HCT116 (cell line): ENCODE measurements around the gene CAMK1D. TPM values are rescaled to one million over a fixed set of nuclear protein-coding genes. Genes with fewer than 3 reads are reported as not detected.

Experiments
- ATAC-seq: fragments of 200-7000 bp; cut with Tn5 transposase; 2 replicates; pipeline ENCODE4 v1.9.1; 2020; ENCODE audit warnings: mild to moderate bottlenecking, moderate library complexity
- BruUV-seq: library from RNA; stranded (reverse); fragments of 400-500 nt; replicated peaks from 2 replicates; lab custom pipeline; 2021; lab: Mats Ljungman, UMichigan
- CTCF ChIA-PET: fragments of 300-600 bp; sonication (Branson Sonifier 250); formaldehyde crosslinking; loops from one replicate; lab custom pipeline; 2021; ENCODE audit warnings: antibody characterized with exemption; lab: Charles Lee
- POLR2A ChIA-PET: fragments of 300-600, 350-600 bp; sonication (Branson Sonifier 250); formaldehyde crosslinking; loops from one replicate; lab custom pipeline; 2021; ENCODE audit warnings: antibody characterized with exemption; lab: Charles Lee
- RAD21 ChIA-PET, 2 experiments: fragments of 300-600 bp; sonication (Branson Sonifier 250); formaldehyde crosslinking; loops; one replicate each; lab custom pipeline; 2023; ENCODE audit warnings: low total read pairs in 2 of 2; ENCODE audit not compliant: uncharacterized antibody in 2 of 2, unreplicated experiment in 2 of 2, low non-redundant PET in 1 of 2; lab: Charles Lee
- DNase-seq: peaks from one replicate; pipeline ENCODE4 v3.0.0-alpha.2; 2010; ENCODE audit warnings: low read depth, low spot score
- H2AFZ ChIP-seq: fragments of 200-600 bp; shearing (Covaris generic), sonication (generic); 2 replicates; pipeline ENCODE4 v1.6.1; 2017; ENCODE audit warnings: low read depth, mixed run types, mixed read lengths, antibody characterized with exemption, low read length; ENCODE audit not compliant: poor library complexity, severe bottlenecking
- H3K27ac ChIP-seq: 2 replicates; pipeline ENCODE4 v1.5.1; 2012; ENCODE audit warnings: low read depth, low read length
- H3K27me3 ChIP-seq: fragments of 200-600 bp; sonication (generic); 2 replicates; pipeline ENCODE4 v1.6.1; 2016; ENCODE audit warnings: mixed run types, low read length, mixed read lengths; ENCODE audit not compliant: insufficient read depth
- H3K36me3 ChIP-seq, 2 experiments: fragments of 200-500 bp in 1 of 2; fragments of 200-600 bp in 1 of 2; sonication (Bioruptor generic) in 1 of 2; sonication (generic) in 1 of 2; 2 replicates each; pipeline versions ENCODE4 v1.5.1 to v1.6.1; 2014 to 2016; ENCODE audit warnings: low read length in 2 of 2, inconsistent platforms in 1 of 2, mixed read lengths in 1 of 2, mixed run types in 1 of 2; ENCODE audit not compliant: insufficient read depth in 2 of 2, control insufficient read depth in 1 of 2
- H3K4me1 ChIP-seq, 2 experiments: fragments of 200-600 bp in 1 of 2; sonication (generic) in 1 of 2; 2 replicates each; pipeline versions ENCODE4 v1.5.1 to v1.6.1; 2012 to 2017; ENCODE audit warnings: low read length in 2 of 2, inconsistent platforms in 1 of 2, mild to moderate bottlenecking in 1 of 2, mixed read lengths in 1 of 2, mixed run types in 1 of 2, moderate library complexity in 1 of 2; ENCODE audit not compliant: insufficient read depth in 2 of 2, control insufficient read depth in 1 of 2
- H3K4me2 ChIP-seq: fragments of 200-600 bp; sonication (generic); 2 replicates; pipeline ENCODE4 v1.6.1; 2017; ENCODE audit warnings: mixed run types, low read length, mixed read lengths
- H3K4me3 ChIP-seq, 2 experiments: fragments of 200-600 bp in 1 of 2; sonication (generic) in 1 of 2; replicated peaks in 1 of 2; 2 replicates each; pipeline ENCODE4 v1.5.1; 2011 to 2016; ENCODE audit warnings: low read length in 2 of 2, control low read depth in 1 of 2, low read depth in 1 of 2, mild to moderate bottlenecking in 1 of 2, mixed read lengths in 1 of 2, mixed run types in 1 of 2
- H3K79me2 ChIP-seq: fragments of 200-600 bp; sonication (generic); 2 replicates; pipeline ENCODE4 v1.6.1; 2017; ENCODE audit warnings: mild to moderate bottlenecking, mixed run types, low read length, moderate library complexity, mixed read lengths; ENCODE audit not compliant: insufficient read depth
- H3K9ac ChIP-seq: fragments of 200-600 bp; sonication (generic); 2 replicates; pipeline ENCODE4 v1.6.1; 2016; ENCODE audit warnings: low read length, mixed read lengths
- H3K9me2 ChIP-seq: fragments of 200-600 bp; sonication (generic), shearing (Covaris generic); 2 replicates; pipeline ENCODE4 v1.6.1; 2017; ENCODE audit warnings: mixed run types, mild to moderate bottlenecking, moderate library complexity; ENCODE audit not compliant: insufficient read depth
- H3K9me3 ChIP-seq, 2 experiments: fragments of 200-500 bp in 1 of 2; fragments of 200-600 bp in 1 of 2; sonication (Bioruptor generic) in 1 of 2; sonication (generic) in 1 of 2; 2 replicates each; pipeline ENCODE4 v1.6.1; 2014 to 2017; ENCODE audit warnings: low read length in 2 of 2, mixed read lengths in 2 of 2, inconsistent platforms in 1 of 2, low read depth in 1 of 2, mild to moderate bottlenecking in 1 of 2, mixed run types in 1 of 2, moderate library complexity in 1 of 2; ENCODE audit not compliant: control insufficient read depth in 1 of 2, insufficient read depth in 1 of 2
- H4K20me1 ChIP-seq: fragments of 200-600 bp; sonication (generic), shearing (Covaris generic); 2 replicates; pipeline ENCODE4 v1.6.1; 2017; ENCODE audit warnings: mixed run types, mild to moderate bottlenecking, moderate library complexity; ENCODE audit not compliant: insufficient read depth
- CBX3 ChIP-seq: IDR thresholded peaks from 2 replicates; pipeline ENCODE4 v1.6.1; 2012; ENCODE audit warnings: low read depth
- CEBPB ChIP-seq: IDR thresholded peaks from 2 replicates; pipeline ENCODE4 v1.6.1; 2012; ENCODE audit warnings: low read depth
- EGR1 ChIP-seq: IDR thresholded peaks from 2 replicates; pipeline ENCODE4 v1.6.1; 2012; ENCODE audit warnings: low read depth
- ELF1 ChIP-seq: IDR thresholded peaks from 2 replicates; pipeline ENCODE4 v1.6.1; 2012; ENCODE audit warnings: low read depth, borderline replicate concordance
- EZH2 ChIP-seq: fragments of 200-600 bp; sonication (generic); IDR thresholded peaks from 2 replicates; pipeline ENCODE4 v1.6.1; 2017; ENCODE audit warnings: antibody characterized with exemption, mixed run types
- EZH2phosphoT487 ChIP-seq: fragments of 200-600 bp; IDR thresholded peaks from 2 replicates; pipeline ENCODE4 v1.6.1; 2018; ENCODE audit warnings: antibody characterized with exemption, borderline replicate concordance
- FOSL1 ChIP-seq: IDR thresholded peaks from 2 replicates; pipeline ENCODE4 v1.6.1; 2012; ENCODE audit warnings: low read depth
- JUND ChIP-seq: IDR thresholded peaks from 2 replicates; pipeline ENCODE4 v1.6.1; 2012
- POLR2AphosphoS5 ChIP-seq: IDR thresholded peaks from 2 replicates; pipeline ENCODE4 v1.6.1; 2011; ENCODE audit warnings: mild to moderate bottlenecking, low read depth, low read length, moderate library complexity
- RAD21 ChIP-seq: IDR thresholded peaks from 2 replicates; pipeline ENCODE4 v1.6.1; 2012; ENCODE audit warnings: low read depth, mild to moderate bottlenecking
- SP1 ChIP-seq: IDR thresholded peaks from 2 replicates; pipeline ENCODE4 v1.6.1; 2012; ENCODE audit warnings: low read depth
- TCF7L2 ChIP-seq: IDR thresholded peaks from 2 replicates; pipeline ENCODE4 v1.7.0; 2011; ENCODE audit warnings: borderline replicate concordance, inconsistent platforms; ENCODE audit not compliant: insufficient read depth, insufficient read length; ENCODE audit errors: extremely low read depth
- ZFX ChIP-seq: fragments of 450-650 bp; IDR thresholded peaks from 2 replicates; pipeline ENCODE4 v1.6.1; 2017
- intact Hi-C: fragments of 100-400 bp; cut with micrococcal nuclease; formaldehyde crosslinking; loops from 2 replicates; pipeline ENCODE4 v1.10.0; 2022
- total RNA-seq: library from RNA; stranded (reverse); gene quantifications from one replicate; pipeline ENCODE4 v1.2.1, GENCODE V29; 2021; ENCODE audit not compliant: unreplicated experiment
- TF ChIP-seq, protein P1 (sequence below): IDR thresholded peaks from 2 replicates; pipeline ENCODE4 v1.6.1; 2012
- TF ChIP-seq, protein P2 (sequence below): IDR thresholded peaks from 2 replicates; pipeline ENCODE4 v1.6.1; 2012
- TF ChIP-seq, protein P3 (sequence below), 3 experiments: fragments of 200-600 bp in 1 of 3; sonication (generic) in 1 of 3; IDR thresholded peaks in 2 of 3; conservative IDR thresholded peaks in 1 of 3; 2 replicates each; pipeline ENCODE4 v1.5.1; 2012 to 2017; ENCODE audit warnings: low read depth in 2 of 3, low read length in 2 of 3, antibody characterized with exemption in 1 of 3, borderline replicate concordance in 1 of 3, control low read depth in 1 of 3, mild to moderate bottlenecking in 1 of 3, mixed read lengths in 1 of 3, mixed run types in 1 of 3, moderate library complexity in 1 of 3; ENCODE audit not compliant: insufficient read depth in 1 of 3
- TF ChIP-seq, protein P4 (sequence below): IDR thresholded peaks from 2 replicates; pipeline ENCODE4 v1.6.1; 2011; ENCODE audit warnings: mild to moderate bottlenecking, low read length, moderate library complexity; ENCODE audit not compliant: insufficient replicate concordance; ENCODE audit errors: extremely low read depth

The CAMK1D gene
- total RNA-seq, 1 experiment from 2014 or later, result 9.6 TPM

DNA sequence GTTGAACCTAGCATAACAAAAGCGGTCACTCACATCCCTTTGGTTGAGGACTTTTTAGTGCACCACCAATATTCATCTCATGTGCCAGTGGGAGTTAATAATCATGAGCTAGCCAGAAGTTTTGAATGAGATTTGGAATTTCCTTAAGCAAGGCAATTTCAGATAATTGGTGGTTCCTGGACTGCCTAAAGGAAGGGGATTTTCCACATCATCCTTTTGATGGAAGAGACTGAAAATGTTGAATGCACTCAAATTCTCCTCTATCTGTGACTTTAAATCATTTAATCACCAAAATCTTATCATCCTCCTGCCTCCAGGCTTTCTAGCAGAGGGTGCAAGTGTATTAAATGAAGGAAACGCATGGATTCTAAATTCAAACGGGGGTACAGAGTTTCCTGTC is 391.5 kb downstream of the CAMK1D start:
- CTCF ChIA-PET, result no interaction called here
- DNase-seq (no peak), ATAC-seq (no peak)
- no peak for TF ChIP-seq CBX3
- TF ChIP-seq EGR1, result no peak
- TF ChIP-seq, protein P1, sequence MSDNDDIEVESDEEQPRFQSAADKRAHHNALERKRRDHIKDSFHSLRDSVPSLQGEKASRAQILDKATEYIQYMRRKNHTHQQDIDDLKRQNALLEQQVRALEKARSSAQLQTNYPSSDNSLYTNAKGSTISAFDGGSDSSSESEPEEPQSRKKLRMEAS, result no peak
- no peak for TF ChIP-seq EZH2phosphoT487
- POLR2A ChIA-PET, result no interaction called here
- intact Hi-C loops, result no loop called here
- no peak overlapping the region for H3K4me2 ChIP-seq
- no peaks in the 10 kb centered on the region for H3K9me3 ChIP-seq
- H2AFZ ChIP-seq, result no peak overlapping the region
- no peak overlapping the region for H3K9ac ChIP-seq
- H3K27me3 ChIP-seq, result no peaks in the 10 kb centered on the region; the same call in 1 of the 2 replicates
- no peak overlapping the region for H3K4me3 ChIP-seq
- H3K36me3 ChIP-seq, result no peaks in the 10 kb centered on the region
- no peaks in the 10 kb centered on the region for H3K9me2 ChIP-seq
- no peak overlapping the region for H3K27ac ChIP-seq
- RAD21 ChIA-PET, result no interaction called here
- H3K4me1 ChIP-seq, result no peaks in the 10 kb centered on the region
- no peaks in the 10 kb centered on the region for H4K20me1 ChIP-seq
- no peaks in the 10 kb centered on the region for H3K79me2 ChIP-seq
- BruUV-seq, result no TSS peak

DNA sequence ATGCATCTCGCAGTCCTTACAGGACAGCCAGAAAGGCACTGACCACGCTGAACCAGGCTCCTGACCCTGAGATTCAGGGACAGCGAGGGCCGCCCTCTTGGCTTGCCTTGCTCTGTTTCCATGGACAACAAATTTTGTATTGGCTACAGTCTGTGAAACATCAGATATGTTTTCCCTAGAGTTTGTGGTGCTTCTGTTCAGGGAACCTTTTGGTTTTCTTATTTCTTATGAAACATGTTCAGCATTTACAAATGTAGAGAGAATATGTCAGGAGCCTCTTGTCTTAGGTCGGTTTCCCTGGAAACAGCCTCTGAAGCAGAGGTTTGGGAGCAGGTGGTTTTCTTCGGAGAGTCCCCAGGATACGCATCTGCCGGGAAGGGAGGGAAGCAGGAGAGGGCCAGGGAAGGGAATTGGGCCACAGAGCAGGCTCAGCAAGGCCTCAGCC is 392.0 kb downstream of the CAMK1D start:
- ATAC-seq (no peak), DNase-seq (no peak)
- Histone ChIP-seq H3K9me2 (no peaks in the 10 kb centered on the region), H3K4me3 (no peak overlapping the region), H3K4me1 (no peaks in the 10 kb centered on the region), H2AFZ (no peak overlapping the region), H3K79me2 (no peaks in the 10 kb centered on the region), H3K9me3 (no peaks in the 10 kb centered on the region), H3K9ac (no peak overlapping the region), H3K4me2 (no peak overlapping the region), H3K36me3 (no peaks in the 10 kb centered on the region), H3K27me3 (no peaks in the 10 kb centered on the region; the same call in 1 of the 2 replicates), H4K20me1 (no peaks in the 10 kb centered on the region), H3K27ac (no peak overlapping the region)
- intact Hi-C loops, result no loop called here
- CTCF ChIA-PET, result no interaction called here
- TF ChIP-seq RAD21, result no peak
- TF ChIP-seq TCF7L2, result no peak
- TF ChIP-seq, protein P2, sequence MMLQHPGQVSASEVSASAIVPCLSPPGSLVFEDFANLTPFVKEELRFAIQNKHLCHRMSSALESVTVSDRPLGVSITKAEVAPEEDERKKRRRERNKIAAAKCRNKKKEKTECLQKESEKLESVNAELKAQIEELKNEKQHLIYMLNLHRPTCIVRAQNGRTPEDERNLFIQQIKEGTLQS, result no peak
- TF ChIP-seq ZFX, result no peak
- no peak for TF ChIP-seq FOSL1
- no peak for TF ChIP-seq JUND
- no peak for TF ChIP-seq POLR2AphosphoS5
- TF ChIP-seq, protein P3, sequence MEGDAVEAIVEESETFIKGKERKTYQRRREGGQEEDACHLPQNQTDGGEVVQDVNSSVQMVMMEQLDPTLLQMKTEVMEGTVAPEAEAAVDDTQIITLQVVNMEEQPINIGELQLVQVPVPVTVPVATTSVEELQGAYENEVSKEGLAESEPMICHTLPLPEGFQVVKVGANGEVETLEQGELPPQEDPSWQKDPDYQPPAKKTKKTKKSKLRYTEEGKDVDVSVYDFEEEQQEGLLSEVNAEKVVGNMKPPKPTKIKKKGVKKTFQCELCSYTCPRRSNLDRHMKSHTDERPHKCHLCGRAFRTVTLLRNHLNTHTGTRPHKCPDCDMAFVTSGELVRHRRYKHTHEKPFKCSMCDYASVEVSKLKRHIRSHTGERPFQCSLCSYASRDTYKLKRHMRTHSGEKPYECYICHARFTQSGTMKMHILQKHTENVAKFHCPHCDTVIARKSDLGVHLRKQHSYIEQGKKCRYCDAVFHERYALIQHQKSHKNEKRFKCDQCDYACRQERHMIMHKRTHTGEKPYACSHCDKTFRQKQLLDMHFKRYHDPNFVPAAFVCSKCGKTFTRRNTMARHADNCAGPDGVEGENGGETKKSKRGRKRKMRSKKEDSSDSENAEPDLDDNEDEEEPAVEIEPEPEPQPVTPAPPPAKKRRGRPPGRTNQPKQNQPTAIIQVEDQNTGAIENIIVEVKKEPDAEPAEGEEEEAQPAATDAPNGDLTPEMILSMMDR (IDR thresholded peaks at IDR 0.05 in 2 of 3, conservative IDR thresholded peaks at IDR 0.05 in 1 of 3; ENCODE audit: borderline replicate concordance in 1 of 3, insufficient read depth in 1 of 3, low read depth in 2 of 3, low read length in 2 of 3), result no peak
- TF ChIP-seq EGR1, result no peak
- TF ChIP-seq SP1, result no peak
- TF ChIP-seq, protein P1, result no peak
- no peak for TF ChIP-seq EZH2
- TF ChIP-seq ELF1, result no peak
- TF ChIP-seq, protein P4, sequence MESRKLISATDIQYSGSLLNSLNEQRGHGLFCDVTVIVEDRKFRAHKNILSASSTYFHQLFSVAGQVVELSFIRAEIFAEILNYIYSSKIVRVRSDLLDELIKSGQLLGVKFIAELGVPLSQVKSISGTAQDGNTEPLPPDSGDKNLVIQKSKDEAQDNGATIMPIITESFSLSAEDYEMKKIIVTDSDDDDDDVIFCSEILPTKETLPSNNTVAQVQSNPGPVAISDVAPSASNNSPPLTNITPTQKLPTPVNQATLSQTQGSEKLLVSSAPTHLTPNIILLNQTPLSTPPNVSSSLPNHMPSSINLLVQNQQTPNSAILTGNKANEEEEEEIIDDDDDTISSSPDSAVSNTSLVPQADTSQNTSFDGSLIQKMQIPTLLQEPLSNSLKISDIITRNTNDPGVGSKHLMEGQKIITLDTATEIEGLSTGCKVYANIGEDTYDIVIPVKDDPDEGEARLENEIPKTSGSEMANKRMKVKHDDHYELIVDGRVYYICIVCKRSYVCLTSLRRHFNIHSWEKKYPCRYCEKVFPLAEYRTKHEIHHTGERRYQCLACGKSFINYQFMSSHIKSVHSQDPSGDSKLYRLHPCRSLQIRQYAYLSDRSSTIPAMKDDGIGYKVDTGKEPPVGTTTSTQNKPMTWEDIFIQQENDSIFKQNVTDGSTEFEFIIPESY, result no peak
- no peak for TF ChIP-seq CEBPB
- TF ChIP-seq EZH2phosphoT487, result no peak
- TF ChIP-seq CBX3, result no peak
- RAD21 ChIA-PET, result no interaction called here
- POLR2A ChIA-PET, result no interaction called here
- BruUV-seq, result no TSS peak
